HL-60/S4 treated with retinoic acid at 250 ng/mL for 4 days and 3 days (cell line): ENCODE data around the gene DYRK1B.

Experiments used
- in situ Hi-C: fragments of 300-500 bp; cut with MboI; formaldehyde crosslinking; loops from 2 replicates; pipeline ENCODE4 v1.7.0; 2022; ENCODE audit warnings: low sequenced_read_pairs

Gene DYRK1B

GRCh38 chr19:39864118-39864517 lies 30.2 kb upstream of the DYRK1B start:
- in situ Hi-C loops, result no loop called here

- in situ Hi-C loops, result no loop called here
Observed at GRCh38 chr19:39858541-39858940, 24.6 kb upstream of the DYRK1B start.

- in situ Hi-C loops, result no loop called here
Observed at GRCh38 chr19:39852882-39853281, 18.9 kb upstream of the DYRK1B start.

GRCh38 chr19:39850892-39851291 lies 16.9 kb upstream of the DYRK1B start:
- in situ Hi-C loops, result no loop called here

GRCh38 chr19:39848392-39848791 lies 14.4 kb upstream of the DYRK1B start:
- in situ Hi-C loops, result no loop called here

GRCh38 chr19:39847525-39847924 lies 13.6 kb upstream of the DYRK1B start:
- in situ Hi-C loops, result no loop called here

- in situ Hi-C loops, result no loop called here
Observed at GRCh38 chr19:39846678-39847486, 12.9 kb upstream of the DYRK1B start.

GRCh38 chr19:39845933-39846677 lies 12.1 kb upstream of the DYRK1B start, which contains the start of gene FBL:
Gene FBL, minus strand, starts transcription at chr19:39846379. Its CDS starts 79 bp downstream, at chr19:39846300.
- in situ Hi-C loops, result no loop called here

- in situ Hi-C loops, result no loop called here
Observed at GRCh38 chr19:39845584-39845932, 11.6 kb upstream of the DYRK1B start.

- in situ Hi-C loops, result no loop called here
Observed at GRCh38 chr19:39845172-39845571, 11.2 kb upstream of the DYRK1B start.

- in situ Hi-C loops, result no loop called here
Observed at GRCh38 chr19:39843919-39844793, 10.2 kb upstream of the DYRK1B start.

- in situ Hi-C loops, result no loop called here
Observed at GRCh38 chr19:39842693-39843435, 8.9 kb upstream of the DYRK1B start.

- in situ Hi-C loops, result no loop called here
Observed at GRCh38 chr19:39841041-39841440, 7.1 kb upstream of the DYRK1B start.

GRCh38 chr19:39840492-39840891 lies 6.5 kb upstream of the DYRK1B start:
- in situ Hi-C loops, result no loop called here

GRCh38 chr19:39839678-39840327 lies 5.8 kb upstream of the DYRK1B start:
- in situ Hi-C loops, result no loop called here

GRCh38 chr19:39838569-39838968 lies 4.6 kb upstream of the DYRK1B start:
- in situ Hi-C loops, result no loop called here

- in situ Hi-C loops, result no loop called here
Observed at GRCh38 chr19:39837978-39838377, 4.0 kb upstream of the DYRK1B start.

GRCh38 chr19:39834287-39834841 lies 402 bp upstream of the DYRK1B start:
- in situ Hi-C loops, result no loop called here

- in situ Hi-C loops, result no loop called here
Observed at GRCh38 chr19:39833160-39833463, 850 bp downstream of the DYRK1B start.
